ENCODE measurements around the gene KDM4C. TPM values are rescaled to one million over a fixed set of nuclear protein-coding genes. Genes with fewer than 3 reads are reported as not detected.

Gene KDM4C
- total RNA-seq, 1 donor from 2014 or later = 14.7 TPM

- H3K36me3 ChIP-seq (ENCODE audit: control insufficient read depth, insufficient read depth, low read length) = peaks cover 1% of the 10 kb centered on the region
- H3K4me3 ChIP-seq (ENCODE audit: low read depth, low read length) = no peak overlapping the region
- no peaks in the 10 kb centered on the region for H3K27me3 ChIP-seq (ENCODE audit: control insufficient read depth, insufficient read depth, low read length)
- no peak for TF ChIP-seq CTCF (IDR thresholded peaks at IDR 0.05; ENCODE audit: insufficient read depth, low read length, poor library complexity, severe bottlenecking)
- no peak for DNase-seq (ENCODE audit: low read depth)
These were observed 132.1 kb downstream of the KDM4C start for GRCh38 chr9:6889868-6890267.

GRCh38 chr9:6893350-6894131 lies 135.8 kb downstream of the KDM4C start:
- H3K36me3 ChIP-seq (ENCODE audit: control insufficient read depth, insufficient read depth, low read length) = peaks cover 1% of the 10 kb centered on the region
- TF ChIP-seq CTCF (IDR thresholded peaks at IDR 0.05; ENCODE audit: insufficient read depth, low read length, poor library complexity, severe bottlenecking) = no peak
- no peak overlapping the region for H3K4me3 ChIP-seq (ENCODE audit: low read depth, low read length)
- H3K27me3 ChIP-seq (ENCODE audit: control insufficient read depth, insufficient read depth, low read length) = no peaks in the 10 kb centered on the region
- DNase-seq (ENCODE audit: low read depth) = no peak

GRCh38 chr9:6894135-6894534 lies 136.4 kb downstream of the KDM4C start:
- DNase-seq (ENCODE audit: low read depth) = no peak
- H3K36me3 ChIP-seq (ENCODE audit: control insufficient read depth, insufficient read depth, low read length) = peaks cover 1% of the 10 kb centered on the region
- no peak overlapping the region for H3K4me3 ChIP-seq (ENCODE audit: low read depth, low read length)
- no peaks in the 10 kb centered on the region for H3K27me3 ChIP-seq (ENCODE audit: control insufficient read depth, insufficient read depth, low read length)
- no peak for TF ChIP-seq CTCF (IDR thresholded peaks at IDR 0.05; ENCODE audit: insufficient read depth, low read length, poor library complexity, severe bottlenecking)

DNA sequence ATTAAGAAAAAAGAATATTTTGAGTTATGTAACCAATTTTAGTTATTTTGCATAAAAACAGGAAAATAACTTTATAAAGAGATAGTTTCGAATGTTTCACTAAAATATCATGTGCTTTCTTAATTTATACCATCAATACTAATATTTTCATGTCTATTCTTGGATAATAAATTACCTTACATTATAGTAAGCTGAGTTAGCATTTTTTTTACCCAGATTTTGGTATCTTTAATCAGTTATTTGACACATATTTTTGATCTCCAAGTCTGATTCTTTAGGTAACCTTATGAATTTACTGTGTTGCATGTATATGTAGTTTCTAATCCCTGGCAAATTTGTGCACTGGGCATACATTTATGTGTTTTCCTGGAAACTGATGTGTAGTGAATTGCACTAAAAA lies 138.0 kb downstream of the KDM4C start:
- H3K27me3 ChIP-seq (ENCODE audit: control insufficient read depth, insufficient read depth, low read length) = no peaks in the 10 kb centered on the region
- TF ChIP-seq CTCF (IDR thresholded peaks at IDR 0.05; ENCODE audit: insufficient read depth, low read length, poor library complexity, severe bottlenecking) = no peak
- no peak for DNase-seq (ENCODE audit: low read depth)
- no peak overlapping the region for H3K4me3 ChIP-seq (ENCODE audit: low read depth, low read length)
- no peaks in the 10 kb centered on the region for H3K36me3 ChIP-seq (ENCODE audit: control insufficient read depth, insufficient read depth, low read length)

GRCh38 chr9:6896562-6896961 lies 138.8 kb downstream of the KDM4C start:
- Histone ChIP-seq H3K36me3 (ENCODE audit: control insufficient read depth, insufficient read depth, low read length) (no peaks in the 10 kb centered on the region), H3K4me3 (ENCODE audit: low read depth, low read length) (no peak overlapping the region), H3K27me3 (ENCODE audit: control insufficient read depth, insufficient read depth, low read length) (no peaks in the 10 kb centered on the region)
- DNase-seq (ENCODE audit: low read depth) = no peak
- no peak for TF ChIP-seq CTCF (IDR thresholded peaks at IDR 0.05; ENCODE audit: insufficient read depth, low read length, poor library complexity, severe bottlenecking)

All from kidney epithelial cell (primary cell).